Measurements from ENCODE around the gene TP73.

Gene TP73

GRCh38 chr1:3707298-3707938 is 55.1 kb downstream of the TP73 start:
- no peak for DNase-seq (ENCODE audit: low read depth)
- TF ChIP-seq, protein P1, sequence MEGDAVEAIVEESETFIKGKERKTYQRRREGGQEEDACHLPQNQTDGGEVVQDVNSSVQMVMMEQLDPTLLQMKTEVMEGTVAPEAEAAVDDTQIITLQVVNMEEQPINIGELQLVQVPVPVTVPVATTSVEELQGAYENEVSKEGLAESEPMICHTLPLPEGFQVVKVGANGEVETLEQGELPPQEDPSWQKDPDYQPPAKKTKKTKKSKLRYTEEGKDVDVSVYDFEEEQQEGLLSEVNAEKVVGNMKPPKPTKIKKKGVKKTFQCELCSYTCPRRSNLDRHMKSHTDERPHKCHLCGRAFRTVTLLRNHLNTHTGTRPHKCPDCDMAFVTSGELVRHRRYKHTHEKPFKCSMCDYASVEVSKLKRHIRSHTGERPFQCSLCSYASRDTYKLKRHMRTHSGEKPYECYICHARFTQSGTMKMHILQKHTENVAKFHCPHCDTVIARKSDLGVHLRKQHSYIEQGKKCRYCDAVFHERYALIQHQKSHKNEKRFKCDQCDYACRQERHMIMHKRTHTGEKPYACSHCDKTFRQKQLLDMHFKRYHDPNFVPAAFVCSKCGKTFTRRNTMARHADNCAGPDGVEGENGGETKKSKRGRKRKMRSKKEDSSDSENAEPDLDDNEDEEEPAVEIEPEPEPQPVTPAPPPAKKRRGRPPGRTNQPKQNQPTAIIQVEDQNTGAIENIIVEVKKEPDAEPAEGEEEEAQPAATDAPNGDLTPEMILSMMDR (conservative IDR thresholded peaks at IDR 0.05; ENCODE audit: low read depth, low read length) = no peak
- H3K4me3 ChIP-seq (ENCODE audit: low read length) = no peak overlapping the region

DNA sequence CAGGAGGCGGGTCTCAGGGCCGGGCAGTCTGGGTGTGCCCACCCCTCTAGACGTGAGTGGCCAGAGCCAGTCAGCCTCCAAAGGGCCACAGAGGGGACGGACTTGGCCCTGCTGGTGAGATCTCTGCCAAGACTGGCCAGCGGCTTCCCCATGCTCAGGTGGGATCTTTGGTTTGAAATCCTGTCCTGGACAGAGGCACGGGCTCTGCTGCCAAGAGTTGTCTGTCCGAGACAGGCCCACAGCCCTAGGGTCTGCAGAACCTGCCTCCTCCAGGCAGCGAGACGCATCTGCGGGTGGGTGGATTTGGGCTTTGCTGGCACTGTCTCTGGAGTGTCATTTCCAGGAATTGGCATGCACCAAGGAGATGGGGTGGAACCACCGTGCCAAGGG is 55.6 kb downstream of the TP73 start:
- TF ChIP-seq, protein P1 (conservative IDR thresholded peaks at IDR 0.05; ENCODE audit: low read depth, low read length) = no peak
- DNase-seq (ENCODE audit: low read depth) = no peak
- no peak overlapping the region for H3K4me3 ChIP-seq (ENCODE audit: low read length)

DNA sequence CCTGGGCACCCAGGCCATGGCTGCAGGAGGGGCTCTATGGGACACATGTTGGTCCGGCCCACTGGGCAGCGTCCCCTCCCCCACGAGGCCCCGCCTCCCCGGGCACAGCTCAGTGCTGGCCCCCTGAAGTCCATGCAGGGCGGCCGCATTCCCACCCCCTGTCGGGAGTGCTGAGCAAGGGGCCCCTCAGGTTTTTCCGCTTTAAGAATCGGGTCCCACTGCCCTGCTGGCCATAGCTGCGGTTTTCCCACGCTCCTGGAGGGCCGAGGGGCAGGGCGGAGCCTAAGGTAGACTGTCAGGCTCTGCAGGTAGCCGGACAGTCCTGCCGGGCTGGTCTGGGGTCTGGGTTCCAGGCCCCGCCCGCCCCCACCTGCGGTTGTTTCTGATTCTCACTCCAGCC is 56.5 kb downstream of the TP73 start:
- TF ChIP-seq, protein P1 (conservative IDR thresholded peaks at IDR 0.05; ENCODE audit: low read depth, low read length) = no peak
- no peak overlapping the region for H3K4me3 ChIP-seq (ENCODE audit: low read length)
- no peak for DNase-seq (ENCODE audit: low read depth)

GRCh38 chr1:3710251-3710650 is 57.9 kb downstream of the TP73 start:
- no peak overlapping the region for H3K4me3 ChIP-seq (ENCODE audit: low read length)
- TF ChIP-seq, protein P1 (conservative IDR thresholded peaks at IDR 0.05; ENCODE audit: low read depth, low read length) = no peak

DNA sequence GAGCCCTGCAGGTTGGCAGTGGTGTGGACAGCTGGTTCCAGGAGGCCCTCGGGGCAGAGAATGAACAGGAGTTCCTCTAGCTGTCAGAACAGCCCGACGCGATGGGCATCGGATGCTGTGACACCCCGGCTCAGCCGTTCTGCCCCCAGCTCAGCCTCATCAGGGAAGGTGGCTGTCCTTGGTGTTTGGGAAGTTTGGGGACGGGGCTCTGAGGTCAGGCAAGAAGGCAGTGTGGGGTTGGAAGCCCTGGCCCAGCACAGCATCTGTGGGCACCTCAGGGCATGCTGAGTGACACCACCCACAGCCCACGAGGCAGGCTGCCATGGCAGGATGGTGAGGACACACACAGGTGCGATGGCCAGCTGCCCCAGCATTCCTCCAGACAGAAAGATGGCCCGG is 59.1 kb downstream of the TP73 start:
- TF ChIP-seq, protein P1 (conservative IDR thresholded peaks at IDR 0.05; ENCODE audit: low read depth, low read length) = no peak
- H3K4me3 ChIP-seq (ENCODE audit: low read length) = no peak overlapping the region
- no peak for DNase-seq (ENCODE audit: low read depth)

More at GRCh38 chr1:3710251-3710650, 57.9 kb downstream of the TP73 start:
- no peak for DNase-seq (ENCODE audit: low read depth)

DNA sequence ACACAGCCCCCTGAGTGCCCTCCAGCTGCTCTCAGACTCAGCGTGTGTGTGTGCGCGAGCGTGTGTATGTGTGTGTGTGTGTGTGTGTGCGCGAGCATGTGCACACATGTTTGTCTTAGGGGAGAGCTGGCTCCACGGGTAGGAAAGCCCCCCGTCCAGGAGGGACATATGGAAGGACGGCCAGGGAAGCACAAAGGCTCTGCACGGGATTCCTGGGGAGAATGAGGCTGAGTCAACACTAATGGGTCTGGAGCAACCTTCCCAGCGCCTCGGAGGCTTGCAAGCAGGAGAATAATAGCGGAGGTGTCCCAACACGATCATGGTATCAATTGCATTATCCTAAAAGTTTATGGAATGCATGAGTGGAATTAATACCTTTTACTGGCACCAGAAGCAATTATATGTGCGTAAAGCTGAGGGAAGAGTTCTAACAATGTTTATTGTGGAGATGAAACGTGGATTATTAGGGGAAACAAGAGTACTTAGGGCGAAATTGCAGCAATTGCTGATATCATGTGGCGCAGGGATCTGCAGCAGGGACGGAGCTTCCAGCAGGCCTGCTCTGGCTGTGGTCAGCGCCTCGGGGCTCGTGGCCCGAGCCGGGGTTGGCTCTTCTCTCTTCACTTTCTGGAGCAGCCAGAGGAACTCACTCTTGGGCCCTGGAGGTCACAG is 59.6 kb downstream of the TP73 start:
- no peak for DNase-seq (ENCODE audit: low read depth)
- TF ChIP-seq, protein P1 (conservative IDR thresholded peaks at IDR 0.05; ENCODE audit: low read depth, low read length) = no peak
- H3K4me3 ChIP-seq (ENCODE audit: low read length) = no peak overlapping the region

Measured in retinal pigment epithelial cell (primary cell).